HG03378 (cell line): ENCODE measurements around the gene MFSD12.

ENCODE experiments used
- ATAC-seq: cut with Tn5 transposase; IDR thresholded peaks from one replicate; pipeline ENCODE4 v1.9.1; 2021; ENCODE audit warnings: mild to moderate bottlenecking, moderate library complexity; ENCODE audit not compliant: unreplicated experiment

MFSD12 gene

GRCh38 chr19:3526507-3527237, 30.7 kb downstream of the MFSD12 start:
- no peak for ATAC-seq

- ATAC-seq, result no peak
Observed at GRCh38 chr19:3524904-3525451, 32.4 kb downstream of the MFSD12 start.

DNA sequence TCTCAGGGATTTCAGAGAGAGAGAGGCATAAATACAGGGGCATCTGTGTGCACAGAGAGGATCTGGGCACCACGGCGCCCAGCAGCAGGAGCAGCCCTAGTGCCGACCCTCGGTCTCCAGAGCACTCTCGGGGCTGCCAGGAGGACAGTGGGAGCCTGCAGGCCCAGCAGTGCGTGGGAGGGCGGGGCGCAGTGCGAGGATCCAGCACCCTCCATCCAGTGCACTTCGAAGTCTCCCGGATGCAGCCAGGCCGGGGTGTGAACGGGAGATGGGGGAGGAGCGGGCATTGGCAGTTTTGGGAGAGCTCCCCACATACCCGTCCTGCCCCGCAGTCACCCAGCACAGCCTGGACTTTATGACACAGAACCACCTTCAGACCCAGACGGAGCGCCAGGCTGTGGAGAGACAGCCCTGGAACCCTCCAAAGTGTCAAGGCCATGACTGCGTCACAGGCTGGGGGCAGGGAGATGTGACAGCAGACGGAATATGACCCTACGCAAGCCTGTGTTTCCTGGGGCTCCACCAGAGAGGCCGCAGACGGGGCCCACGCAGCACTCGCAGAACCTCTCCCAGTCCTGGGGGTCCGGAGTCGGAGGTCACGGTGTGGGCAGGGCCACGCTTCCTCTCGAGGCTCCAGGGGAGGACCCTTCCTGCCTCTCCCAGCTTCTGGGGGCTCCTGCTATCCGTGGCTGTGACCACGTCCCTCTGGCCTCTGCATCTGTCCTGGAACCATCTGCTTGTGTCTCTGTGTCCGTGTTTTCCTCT, 33.1 kb downstream of the MFSD12 start:
- ATAC-seq, result no peak

DNA sequence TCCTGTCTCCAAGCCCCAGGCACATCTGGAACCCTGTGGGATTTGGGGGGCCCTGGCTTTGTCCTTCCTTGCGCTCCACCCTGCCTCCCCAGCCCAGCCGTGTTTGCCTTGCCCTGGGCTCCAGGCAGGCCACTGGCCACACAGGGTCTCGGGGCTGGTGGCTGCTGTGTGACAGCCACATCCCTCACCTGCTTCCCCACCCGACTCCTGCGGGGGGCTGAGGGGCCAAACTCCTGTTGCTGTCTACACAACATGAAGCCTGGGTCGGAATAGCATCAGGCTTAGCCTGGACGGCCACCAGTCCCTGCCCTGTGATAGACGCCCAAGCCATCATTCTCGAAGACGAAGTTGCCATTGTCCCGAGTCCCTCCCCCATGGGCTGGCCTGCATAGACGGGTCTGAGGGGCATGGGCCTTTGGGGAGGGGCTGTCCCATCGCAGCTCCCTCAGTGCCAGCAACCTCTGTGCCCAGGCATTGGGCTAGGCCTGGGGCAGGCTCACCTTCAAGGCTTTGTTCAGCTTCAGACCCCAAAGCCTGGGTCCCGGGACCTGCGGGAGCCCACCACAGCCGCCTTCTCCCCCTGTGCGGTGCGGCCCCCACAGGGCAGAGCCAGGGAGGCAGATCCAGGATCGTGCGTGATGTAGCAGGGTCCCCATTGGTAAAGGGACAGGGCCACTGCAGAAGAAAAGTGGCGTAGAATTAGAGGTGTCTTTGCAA, 33.9 kb downstream of the MFSD12 start:
- ATAC-seq, result no peak

DNA sequence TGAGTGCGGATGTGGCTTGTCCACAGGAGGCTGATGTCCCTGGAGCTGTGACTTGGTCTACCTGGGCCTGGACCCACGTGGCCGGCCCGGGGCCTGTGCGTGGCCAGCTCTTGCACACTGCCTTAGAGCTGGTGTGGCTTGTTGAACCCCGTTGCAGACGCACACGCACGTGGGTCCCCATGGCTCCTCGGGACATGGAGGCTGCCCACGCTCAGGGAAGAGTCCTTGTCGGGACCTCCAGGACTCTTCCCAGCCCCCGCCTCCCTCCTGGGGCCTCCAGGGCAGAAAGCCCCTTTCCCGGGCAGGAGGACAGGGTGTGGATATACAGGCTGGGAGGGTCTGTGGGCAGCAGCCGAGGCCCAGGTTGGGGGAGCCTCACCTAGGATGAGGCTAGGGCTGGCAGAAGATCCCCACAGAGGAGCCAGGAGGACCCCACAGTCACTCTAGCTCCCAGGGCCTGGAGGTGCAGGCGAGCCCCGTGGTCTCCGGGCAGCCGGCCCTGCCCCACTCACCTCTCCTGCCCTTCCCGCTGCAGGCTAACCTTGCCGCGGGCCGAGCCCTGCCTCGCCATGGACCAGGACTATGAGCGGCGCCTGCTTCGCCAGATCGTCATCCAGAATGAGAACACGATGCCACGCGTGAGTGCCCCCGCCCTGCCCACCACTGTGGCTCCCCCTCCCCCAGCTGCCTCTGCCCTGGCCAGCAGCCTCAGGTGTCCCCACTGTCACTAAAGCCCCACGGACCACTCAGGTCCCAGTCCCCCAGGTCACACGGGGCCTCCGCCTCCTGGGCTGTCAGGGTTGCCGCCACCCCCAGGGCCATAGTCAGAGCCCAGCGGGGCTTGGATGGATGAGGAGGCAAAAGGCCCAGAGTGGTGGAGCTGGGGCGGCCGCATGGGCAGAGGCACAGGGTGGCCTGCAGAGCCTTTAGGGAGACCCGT, 34.7 kb downstream of the MFSD12 start:
- no peak for ATAC-seq

- ATAC-seq, result no peak
Observed at GRCh38 chr19:3521104-3521445, 36.3 kb downstream of the MFSD12 start.

DNA sequence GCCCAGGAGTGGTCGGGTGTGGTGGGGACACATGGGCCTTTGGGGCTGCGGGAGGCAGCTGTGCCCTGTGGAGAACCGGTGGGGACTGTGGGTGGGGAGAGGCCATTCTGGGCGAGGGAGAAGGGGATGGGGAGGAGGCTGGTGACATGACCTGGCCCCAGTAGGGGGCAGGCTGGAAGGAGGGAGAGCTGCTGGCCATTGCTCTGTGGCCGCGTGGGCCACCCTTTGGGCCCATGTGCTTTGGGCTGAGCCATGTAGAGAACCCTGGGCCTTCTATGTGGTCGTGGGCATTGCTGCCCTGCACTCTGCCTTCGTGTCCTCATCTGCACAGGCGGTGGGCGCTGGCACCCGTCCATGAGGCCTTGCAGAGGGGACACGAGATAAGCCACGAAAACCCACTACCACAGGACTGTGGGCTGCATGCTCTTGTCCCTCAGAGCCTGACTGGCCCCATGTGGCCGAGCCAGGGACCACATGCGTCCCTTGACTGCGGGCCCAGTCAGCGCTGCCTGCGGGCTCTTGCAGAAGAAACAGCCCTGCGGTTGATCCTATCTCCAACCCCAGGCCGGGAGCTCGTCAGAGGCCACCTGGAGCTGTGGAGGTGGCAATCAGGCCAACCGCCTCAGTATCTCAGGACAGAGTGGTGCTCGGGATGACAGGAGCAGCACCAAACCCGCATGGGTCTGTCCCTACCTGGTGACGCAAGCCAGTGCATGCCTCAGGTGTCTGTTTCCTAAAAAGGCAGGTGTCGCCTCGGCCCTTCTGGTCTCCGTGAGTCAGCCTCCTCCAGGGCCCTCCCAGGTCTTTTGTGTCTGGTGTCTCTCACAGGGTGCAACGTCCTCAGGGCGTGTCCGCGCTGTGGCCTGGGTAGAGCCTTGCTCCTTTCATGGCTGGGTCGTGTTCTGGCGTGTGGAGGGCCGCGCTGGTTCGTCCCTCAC, 37.0 kb downstream of the MFSD12 start:
- ATAC-seq, result no peak

DNA sequence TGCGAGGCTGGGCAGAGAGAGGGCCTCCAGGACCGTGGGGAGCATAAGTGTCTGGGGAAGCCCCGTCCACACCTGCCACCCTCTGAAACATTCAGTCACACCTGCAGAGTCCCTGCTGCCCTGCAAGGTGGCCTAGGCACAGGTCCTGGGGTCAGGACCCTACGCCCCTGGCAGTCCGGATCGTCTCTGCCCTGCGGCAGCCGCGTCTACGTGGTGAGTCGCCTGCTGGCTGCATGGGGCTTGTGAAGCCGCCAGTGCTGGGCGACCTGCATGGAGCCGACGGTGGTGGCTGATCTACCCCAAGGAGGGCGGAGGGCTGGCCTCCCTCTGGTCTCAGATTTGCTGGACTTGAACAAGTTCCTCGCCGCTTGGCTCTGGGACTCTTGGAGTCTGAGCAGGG, 38.3 kb downstream of the MFSD12 start:
- no peak for ATAC-seq

- ATAC-seq, result no peak
Observed at GRCh38 chr19:3518659-3519058, 38.7 kb downstream of the MFSD12 start.

DNA sequence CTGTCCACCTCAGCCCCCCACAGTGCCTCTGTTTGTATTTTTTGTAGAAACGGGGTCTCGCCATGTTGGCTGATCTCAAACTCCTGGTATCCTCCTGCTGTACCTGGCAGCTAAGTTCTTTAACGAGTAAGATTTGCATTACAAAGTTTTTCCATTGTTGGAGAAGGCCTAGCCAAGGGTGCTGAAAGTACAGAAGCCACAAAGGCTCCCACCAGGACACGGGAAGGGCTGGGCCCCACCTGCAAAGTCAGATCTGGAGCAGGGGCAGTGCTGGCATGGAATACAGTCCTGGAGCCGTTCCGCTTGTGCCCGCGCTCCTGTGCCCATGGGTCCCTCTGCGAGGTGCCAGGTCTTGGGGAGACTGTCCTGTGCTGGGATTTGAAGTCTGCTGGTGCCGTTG, 39.1 kb downstream of the MFSD12 start:
- no peak for ATAC-seq

- no peak for ATAC-seq
Observed at GRCh38 chr19:3517638-3518037, 39.7 kb downstream of the MFSD12 start.

DNA sequence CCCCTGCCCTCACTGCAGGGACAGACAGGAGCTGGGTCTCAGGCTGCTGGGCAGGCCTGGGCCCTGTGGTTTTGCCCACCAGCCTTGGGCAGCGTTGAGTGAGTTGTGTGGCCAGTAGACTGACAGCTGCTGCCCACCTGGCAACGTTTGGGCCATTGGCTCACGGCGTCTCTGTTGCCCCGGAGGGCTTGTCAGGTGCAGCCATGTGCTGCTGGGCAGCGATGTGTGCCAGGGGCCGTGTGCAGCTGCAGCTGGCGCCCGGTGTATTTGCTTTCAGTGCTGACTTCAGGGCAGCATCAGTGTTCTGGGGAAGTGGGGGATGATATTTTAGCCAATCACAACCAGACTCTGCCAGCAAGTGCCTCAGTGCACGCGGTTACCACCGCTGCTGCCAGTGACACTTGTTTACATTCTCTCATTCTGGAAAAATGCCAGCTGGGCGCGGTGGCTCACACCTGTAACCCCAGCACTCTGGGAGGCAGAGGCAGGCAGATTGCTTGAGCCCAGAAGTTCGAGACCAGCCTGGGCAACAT, 40.6 kb downstream of the MFSD12 start:
- ATAC-seq, result no peak

GRCh38 chr19:3515891-3516422, 41.4 kb downstream of the MFSD12 start:
- no peak for ATAC-seq

- no peak for ATAC-seq
Observed at GRCh38 chr19:3514930-3515329, 42.5 kb downstream of the MFSD12 start.

DNA sequence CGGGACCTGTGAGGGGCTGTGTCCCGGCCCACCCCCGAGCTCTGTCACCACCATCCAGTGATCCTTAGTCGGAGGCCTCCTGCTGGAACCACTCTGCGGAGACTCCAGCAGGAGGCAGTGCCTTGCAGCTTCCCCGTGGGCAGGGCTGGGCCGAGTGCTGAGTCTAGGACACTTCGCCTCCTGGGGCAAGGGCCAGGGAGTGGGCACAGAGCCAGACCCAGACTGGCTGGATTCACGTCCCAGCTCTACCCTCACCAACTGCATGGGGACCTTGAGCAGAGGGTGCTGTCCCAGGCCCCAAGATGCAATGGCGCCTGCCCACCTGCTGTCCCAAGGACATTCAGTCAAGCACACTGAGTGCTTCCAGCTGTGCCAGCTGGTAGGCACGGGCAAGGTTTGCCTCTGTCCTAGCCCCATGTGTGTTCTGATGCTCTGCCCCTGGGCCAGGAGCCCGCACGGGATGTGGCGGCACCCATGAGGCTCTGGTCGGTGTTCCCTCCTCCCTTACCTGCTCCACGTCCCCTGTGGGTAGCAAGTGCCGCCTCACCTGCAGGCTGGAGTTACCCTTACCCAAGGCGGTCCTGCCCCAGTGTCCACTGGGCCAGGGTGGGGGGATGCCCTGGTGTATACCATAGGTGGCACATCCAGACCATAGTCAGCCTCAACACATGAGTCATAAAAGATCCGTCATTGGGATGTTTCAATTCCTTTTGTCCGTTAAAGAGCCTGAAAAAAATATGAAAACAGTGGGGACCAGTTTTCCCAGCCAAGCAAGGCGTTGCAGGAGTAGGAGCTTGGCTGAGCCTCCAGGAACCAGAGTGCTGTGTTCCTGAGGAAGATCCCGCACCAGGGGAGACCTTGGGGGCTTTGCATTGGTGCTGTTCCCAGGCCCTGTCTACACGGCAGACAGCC, 43.9 kb downstream of the MFSD12 start:
- no peak for ATAC-seq

DNA sequence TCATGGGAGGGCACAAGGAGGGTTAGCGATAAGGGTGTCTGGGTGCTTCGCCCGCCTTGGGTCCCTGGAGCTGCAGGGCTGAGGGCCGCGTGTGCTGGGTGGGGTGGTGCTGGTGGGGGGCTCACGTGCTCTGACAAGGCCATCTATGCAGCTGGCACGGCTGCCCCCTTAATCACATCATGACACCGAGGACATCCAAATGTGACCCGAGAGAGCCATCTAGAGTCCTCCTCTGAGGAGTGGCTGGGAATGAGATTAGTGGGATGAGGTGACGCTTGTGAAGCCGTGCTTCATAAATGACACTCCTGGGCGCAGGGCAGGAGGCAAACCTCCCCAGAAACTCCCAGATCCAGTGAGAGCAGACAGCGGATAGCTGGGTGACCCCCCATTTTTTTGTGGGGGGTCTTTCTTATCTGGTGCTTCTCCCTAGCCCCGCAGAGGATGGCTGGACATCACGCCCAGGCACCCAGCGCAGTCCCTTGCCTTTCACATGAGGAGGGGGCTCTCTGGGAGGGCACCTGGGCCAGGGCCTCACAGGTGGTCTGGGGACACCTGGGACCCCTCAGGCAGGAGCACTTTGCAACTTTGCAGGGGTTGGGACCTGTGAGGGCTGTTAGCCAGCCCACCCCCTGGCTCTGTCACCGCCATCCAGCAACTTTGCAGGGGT, 44.7 kb downstream of the MFSD12 start:
- no peak for ATAC-seq

DNA sequence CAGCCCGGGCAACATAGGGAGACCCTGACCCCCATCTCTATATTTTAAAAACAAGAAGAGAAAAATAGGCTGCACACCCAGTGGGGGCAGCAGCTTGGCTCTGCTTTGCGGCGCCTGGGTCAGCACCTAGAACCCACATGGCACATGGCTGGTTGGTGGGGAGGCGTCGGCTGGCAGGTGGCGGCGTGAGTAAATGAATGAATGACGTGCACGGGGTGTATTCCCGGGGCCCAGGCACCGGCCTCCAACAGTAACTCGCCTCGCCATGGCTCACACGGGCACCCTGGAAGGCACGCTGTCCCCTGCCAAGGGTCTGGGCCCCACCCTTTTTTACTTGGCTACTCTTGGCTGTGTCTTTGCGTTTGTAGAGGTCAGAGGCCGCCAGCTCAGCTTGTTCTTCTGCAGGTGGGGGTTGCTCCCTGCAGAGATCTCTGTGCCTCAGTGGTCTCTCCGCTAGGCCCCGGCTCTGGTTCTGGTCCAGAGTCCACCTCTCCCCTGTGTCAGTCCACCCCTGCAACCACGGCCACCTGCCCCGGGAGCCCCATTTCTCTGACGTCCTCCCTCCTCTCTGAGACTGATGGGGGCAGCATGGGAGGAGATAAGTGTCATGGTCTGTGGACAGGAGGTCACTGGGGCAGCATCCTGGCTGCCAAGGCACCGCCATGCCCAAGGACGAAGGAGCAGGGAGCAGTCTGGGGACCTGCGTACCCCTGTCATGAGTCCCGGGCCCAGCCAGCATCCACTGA, 45.7 kb downstream of the MFSD12 start:
- no peak for ATAC-seq
